HG03025 (cell line): ENCODE data around the gene PTPRZ1.

Experiments used
- ATAC-seq: cut with Tn5 transposase; IDR thresholded peaks from one replicate; pipeline ENCODE4 v1.9.1; 2021; ENCODE audit warnings: mild to moderate bottlenecking, moderate library complexity; ENCODE audit not compliant: unreplicated experiment, low FRiP score

PTPRZ1 gene

DNA sequence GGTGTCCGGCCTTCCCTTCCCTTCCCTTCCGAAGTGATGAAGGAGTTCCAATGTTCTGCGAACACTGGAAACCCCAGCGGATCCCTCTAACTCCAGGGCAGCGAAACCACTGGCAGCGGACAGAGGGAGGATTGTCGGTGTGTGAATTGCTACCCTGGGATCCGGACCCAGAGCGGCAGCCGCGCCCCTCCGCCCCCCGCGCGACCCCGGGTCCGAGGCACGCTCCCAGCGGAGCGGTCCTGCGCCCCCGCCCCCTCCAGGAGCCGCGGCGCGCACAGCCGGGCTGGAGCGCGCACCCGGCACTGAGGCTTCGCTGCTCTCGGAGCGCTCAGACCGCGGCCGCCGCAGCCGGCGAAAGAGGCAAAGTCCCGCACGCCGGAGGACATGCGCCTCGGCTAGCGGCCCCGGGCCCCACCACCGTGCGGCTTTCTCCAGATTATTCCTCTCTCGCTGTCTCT, at the start of gene PTPRZ1:
Gene PTPRZ1 (plus strand): TSS at position 331 of the 458 bp plus-strand sequence. CDS start 339 bp downstream, outside the sequence.
- no peak for ATAC-seq

DNA sequence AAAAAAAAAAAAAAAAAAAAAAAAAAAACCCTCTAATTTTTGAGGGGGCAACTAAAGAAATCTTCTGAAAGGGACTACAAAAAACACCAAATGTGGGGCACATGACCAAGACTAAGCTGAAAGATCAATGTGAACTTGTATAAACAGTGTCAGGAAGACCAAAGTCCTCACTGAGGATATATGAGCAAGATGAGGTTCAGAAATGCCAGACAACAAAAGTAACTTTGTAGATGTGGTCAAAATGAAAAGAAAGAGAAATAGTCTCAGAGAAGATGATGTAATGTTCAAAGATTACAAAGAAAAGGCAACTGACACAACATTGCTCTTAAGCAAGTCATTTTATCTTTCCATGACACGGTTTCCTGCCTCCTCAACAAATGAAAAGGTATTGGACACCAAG, 48.7 kb upstream of the PTPRZ1 start:
- ATAC-seq: no peak

GRCh38 chr7:121831351-121831750, 41.6 kb upstream of the PTPRZ1 start:
- no peak for ATAC-seq

DNA sequence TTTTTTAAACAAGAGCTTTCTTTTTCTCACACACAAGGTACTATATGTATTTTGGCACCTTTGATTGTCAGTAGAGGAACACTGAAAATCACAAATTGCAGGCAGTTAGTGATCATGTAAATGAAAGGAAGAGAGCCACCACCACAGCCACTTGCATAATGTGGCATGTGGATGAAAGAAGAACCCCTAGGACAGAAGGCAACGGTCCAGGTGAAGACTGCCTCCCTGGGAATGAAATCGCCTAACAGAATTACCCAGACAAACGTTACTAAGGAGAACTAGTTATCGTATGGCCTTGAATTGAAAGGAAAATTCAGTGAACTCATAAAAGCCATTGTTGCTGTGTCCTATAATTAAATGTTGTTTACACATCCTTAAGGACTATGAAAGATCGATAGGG, 41.2 kb upstream of the PTPRZ1 start:
- ATAC-seq: no peak

GRCh38 chr7:121832347-121832746, 40.6 kb upstream of the PTPRZ1 start:
- ATAC-seq: no peak

- no peak for ATAC-seq
Observed at GRCh38 chr7:121833991-121834390, 39.0 kb upstream of the PTPRZ1 start.

GRCh38 chr7:121837462-121837861, 35.5 kb upstream of the PTPRZ1 start:
- no peak for ATAC-seq

DNA sequence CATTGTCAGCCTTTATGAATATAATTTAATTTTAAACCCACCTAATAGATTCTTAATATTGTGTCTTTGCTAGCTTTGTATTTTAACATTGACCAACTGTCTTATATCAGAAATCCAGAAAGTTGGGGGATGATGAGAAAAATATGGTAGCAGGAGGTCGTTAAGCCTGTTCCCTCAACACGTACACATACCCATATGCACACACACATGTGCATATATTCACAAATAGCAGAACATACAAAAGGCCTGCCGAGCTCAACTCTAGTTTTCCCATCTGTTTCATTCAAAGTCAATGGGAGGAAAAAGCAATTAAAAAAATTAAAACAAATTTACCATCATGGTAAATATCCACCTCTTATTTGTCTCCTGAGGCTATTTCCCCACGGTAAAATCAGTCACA, 25.9 kb upstream of the PTPRZ1 start:
- no peak for ATAC-seq

DNA sequence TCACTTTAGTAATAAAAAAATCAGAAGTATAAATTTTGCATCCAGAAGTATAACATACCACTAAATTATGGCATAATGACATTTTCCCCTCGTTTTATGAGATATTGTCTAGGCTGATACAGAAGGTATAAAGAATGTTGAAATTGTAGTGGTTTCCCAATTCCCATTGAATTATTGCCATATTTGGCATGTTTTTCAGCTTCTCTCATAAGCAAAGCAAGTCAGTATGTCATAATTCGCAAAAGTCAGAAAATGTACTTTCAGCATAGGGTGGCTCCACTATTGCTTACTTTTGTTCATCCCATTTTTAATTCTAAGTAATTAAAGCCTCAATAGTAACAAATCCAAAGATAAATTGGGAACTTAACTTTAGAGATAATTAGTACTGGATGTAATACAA, 19.7 kb upstream of the PTPRZ1 start:
- no peak for ATAC-seq

GRCh38 chr7:121860953-121861352, 12.0 kb upstream of the PTPRZ1 start:
- ATAC-seq: no peak

GRCh38 chr7:121862591-121862990, 10.4 kb upstream of the PTPRZ1 start:
- ATAC-seq: no peak

DNA sequence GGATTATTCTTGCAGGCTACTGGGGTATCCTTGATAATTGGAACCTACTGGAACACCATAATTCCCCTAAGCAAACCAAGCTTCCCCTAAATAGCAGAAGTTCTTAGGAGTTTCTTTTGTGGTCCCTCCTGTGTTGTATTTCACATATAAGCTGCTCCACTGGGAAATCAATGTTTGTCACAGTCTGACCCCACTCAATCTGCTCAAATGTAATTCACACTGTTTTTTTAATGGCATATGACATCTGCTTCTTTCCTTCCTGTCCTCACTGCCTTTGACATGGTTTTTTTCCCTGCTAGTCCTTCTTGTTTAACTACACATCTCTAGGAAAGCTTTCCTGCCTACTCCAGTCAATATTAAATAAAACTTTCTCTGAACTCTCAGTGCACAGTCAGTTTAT, 1.8 kb upstream of the PTPRZ1 start:
- no peak for ATAC-seq

DNA sequence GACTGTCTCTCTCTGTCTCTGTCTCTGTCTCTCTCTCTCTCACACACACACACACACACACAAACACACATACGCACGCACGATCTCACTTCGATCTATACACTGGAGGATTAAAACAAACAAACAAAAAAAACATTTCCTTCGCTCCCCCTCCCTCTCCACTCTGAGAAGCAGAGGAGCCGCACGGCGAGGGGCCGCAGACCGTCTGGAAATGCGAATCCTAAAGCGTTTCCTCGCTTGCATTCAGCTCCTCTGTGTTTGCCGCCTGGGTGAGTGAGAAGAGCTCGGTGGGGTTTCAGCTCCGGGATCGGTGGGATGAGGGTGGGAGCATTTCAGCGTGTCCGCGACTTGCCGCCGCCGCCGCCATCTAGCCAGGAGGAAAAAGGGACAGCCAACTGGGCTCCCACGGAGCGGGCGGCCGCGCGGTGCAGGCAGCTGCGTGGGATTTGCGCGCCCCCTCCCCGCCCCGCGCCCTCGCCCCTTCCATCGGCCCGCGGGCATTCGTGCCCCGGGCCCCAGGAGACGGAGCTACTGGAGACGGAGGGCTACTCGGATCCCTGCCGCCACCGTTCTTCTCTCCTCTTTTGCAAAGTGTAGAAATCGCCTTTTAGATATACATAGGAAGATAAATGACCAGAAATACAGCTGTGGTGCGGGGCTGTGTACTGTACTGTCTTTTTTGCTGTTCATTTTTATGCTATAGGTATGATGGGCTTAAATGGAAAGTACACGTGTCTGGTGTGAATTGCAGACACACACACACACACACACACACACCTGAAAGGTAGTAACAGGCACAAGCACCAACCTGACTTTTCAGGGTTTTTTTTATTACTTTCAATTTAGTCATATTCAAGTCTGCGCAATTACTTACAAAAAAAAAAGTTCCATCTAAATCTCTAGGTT, 581 bp downstream of the PTPRZ1 start:
- ATAC-seq: no peak

- ATAC-seq: no peak
Observed at GRCh38 chr7:121874298-121874697, 1.3 kb downstream of the PTPRZ1 start.

GRCh38 chr7:121875203-121875602, 2.2 kb downstream of the PTPRZ1 start:
- ATAC-seq: no peak

DNA sequence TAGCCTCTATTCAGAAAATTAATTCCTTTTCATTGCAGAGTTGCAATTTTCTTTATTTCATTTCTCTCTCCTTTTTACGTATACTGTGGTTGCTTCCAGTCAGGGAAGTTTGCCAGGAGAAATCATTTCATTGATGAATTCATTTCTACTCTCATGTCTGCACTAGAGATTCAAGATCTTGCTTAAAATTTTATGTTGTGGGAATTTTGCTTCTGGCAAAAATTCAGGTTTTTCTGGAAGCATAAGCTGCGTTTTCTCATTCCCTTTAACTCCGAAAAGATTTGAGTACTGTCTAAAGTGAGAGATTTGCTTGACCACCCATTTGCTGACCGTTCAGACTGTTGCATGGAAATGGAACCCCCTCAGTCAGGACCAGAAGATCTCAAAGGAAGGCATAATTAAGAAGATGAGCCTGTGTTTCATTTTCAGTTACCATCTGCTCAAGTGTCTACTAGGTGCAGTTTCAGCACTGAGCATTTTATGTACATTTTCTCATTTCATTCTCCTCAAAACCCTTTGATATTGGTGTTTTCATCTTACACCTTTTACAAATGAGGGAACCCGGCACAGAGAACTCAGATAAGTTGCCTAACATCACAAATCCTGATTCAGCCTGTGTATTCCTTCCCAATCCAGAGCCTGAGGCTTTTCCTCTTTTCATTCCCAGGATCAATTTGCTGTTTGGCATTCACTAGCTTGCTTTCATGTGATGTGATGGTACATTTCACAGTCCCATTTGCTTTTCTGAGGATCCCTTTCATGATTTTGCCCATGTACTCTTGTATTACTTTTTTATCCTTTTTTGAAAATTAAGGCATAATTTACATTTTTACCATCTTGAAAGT, 3.9 kb downstream of the PTPRZ1 start:
- no peak for ATAC-seq

DNA sequence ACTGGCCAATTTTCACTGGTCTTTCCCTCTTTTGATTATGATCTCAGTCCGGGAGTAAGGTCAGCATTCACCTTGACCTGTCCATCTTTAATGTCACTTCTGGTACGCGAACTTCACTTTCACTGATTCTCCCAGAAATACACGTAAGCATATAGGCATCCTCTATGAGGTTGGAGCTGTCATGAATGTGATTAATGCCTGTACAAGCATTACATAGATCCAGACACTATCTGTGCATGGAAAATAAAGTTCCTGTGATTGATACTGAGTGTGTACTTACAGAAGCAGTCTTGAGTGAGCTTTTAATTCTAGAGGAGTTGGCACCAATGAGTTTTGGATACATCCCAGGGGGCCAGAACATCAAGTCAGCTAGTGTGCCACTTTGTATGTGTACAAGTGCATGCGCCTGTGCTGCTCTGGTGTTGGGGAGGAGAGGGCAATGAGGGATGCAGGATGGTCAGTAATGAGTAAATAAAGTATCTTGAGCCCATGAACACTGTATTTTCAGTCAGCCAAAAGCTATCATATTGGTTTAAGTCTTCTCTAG, 6.0 kb downstream of the PTPRZ1 start:
- no peak for ATAC-seq

DNA sequence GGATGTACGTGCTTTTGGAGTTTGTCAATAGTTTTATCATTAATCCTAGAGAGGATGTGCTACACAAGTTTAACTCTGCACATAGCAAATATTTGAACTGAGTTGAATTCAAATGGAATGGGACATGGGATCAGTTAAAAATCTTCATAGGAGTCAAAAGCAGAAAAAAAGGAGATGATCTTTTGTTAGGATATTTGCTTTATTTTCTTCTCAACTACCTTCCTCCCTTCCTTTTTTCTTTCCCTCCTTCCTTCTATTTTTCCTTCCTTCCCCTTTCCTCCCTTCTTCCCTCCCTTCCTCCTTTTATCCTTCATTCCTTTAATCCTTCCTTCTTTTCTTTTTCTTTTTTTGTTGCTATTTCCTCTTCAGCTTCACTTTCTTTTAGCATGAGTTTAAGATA, 6.6 kb downstream of the PTPRZ1 start:
- no peak for ATAC-seq

DNA sequence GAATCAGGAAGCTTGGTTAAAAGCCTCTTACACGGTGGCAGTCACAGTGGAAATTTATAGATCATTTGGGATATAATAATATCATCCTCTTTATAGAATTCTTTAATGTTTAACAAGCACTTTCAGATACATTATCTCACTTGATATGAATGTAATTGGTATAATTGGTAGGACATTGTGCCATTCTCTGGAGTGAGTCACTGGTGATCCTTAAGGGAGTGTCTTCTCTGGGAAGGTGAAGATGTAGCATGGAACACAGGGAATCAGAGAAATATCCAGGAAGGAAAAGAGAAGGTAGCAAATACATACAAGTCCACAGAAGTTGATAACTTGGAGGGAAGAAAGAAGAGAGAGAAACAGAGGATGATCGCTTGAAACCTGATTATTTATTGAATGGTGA, 9.8 kb downstream of the PTPRZ1 start:
- ATAC-seq: no peak

DNA sequence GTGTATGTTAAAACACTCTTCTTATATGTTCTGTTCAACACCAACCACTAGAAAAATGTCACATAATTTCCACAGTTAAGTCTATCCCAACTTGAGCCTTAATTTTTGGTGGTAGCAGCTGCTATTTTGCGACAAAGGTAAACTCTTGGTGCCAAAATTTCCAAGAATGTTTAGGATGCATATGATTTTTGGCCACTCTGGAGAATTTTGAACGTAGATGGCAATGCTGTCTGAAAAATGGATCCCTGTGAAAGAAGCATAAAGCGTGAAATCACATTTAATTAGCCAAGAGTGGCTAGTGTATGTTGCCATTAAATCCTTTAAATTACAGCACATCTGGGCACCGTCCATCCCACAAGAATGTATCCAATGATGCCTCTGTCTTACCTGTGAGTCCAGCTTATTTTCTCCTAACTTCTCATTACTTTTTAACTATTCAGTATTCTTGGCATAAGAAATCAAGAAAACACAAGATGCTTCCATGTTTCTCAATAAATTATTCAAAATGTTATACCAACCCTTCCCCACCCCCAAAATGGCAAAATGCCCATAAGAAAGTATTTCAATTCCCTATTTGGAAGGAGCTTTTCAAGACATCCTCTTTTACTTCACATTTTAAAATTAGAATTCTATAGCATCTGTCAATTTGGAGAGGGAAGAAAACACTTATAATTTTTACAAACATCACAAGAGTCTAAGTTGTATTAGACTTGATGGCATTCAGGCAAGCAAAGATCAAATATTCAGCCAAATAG, 12.4 kb downstream of the PTPRZ1 start:
- no peak for ATAC-seq
